GM18519 (cell line): ENCODE data around the gene GFRA1.

Source experiments
- ATAC-seq: cut with Tn5 transposase; IDR thresholded peaks from one replicate; pipeline ENCODE4 v1.9.1; 2021; ENCODE audit warnings: mild to moderate bottlenecking, moderate library complexity; ENCODE audit not compliant: unreplicated experiment, low FRiP score

GFRA1 gene, protein sequence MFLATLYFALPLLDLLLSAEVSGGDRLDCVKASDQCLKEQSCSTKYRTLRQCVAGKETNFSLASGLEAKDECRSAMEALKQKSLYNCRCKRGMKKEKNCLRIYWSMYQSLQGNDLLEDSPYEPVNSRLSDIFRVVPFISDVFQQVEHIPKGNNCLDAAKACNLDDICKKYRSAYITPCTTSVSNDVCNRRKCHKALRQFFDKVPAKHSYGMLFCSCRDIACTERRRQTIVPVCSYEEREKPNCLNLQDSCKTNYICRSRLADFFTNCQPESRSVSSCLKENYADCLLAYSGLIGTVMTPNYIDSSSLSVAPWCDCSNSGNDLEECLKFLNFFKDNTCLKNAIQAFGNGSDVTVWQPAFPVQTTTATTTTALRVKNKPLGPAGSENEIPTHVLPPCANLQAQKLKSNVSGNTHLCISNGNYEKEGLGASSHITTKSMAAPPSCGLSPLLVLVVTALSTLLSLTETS

DNA sequence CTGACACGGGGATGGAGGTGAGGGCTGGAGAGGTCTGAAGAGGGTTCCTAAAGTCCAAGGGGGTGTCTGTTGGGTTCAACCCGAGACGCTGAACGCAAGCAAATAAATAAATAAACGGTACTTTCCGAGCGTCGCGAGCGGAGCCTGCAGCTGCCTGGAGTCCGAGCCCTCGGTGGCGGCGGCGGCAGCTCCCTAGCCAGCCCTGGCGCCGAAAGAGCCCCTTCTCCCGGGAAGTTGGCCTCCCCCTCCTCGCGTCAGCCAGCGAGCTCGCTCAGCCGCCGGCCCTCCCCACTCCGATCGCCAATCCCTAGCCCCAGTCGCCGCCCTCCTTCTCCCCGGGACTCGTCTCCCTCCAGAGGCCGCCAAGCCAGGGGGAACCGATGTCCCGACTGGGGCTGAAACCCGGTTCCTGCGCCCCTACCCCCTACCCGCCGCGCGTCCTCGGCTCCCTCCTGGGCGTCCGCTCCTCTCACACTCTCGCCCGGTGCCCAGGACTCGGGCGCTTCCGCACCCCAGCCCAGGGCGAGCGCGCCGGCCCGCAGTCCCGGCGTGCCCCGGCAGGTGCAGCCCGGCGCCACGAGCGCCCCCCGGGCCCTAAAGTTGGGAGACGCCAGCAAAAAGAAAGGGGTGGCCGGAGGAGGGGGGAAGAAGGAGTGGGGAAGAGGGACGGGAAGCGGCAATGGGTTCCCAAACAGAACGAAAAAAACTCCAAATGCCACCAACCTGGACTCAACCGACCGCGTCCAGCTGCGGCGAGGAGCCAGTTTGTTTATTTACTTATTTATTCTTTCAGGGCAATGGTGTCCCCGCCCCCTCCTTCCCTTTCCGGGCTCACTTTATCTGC lies at the start of gene GFRA1:
Gene GFRA1, minus strand, starts transcription at position 767 of the 844 bp plus-strand sequence. CDS start 1,177 bp downstream, outside the sequence.
- ATAC-seq: no peak

DNA sequence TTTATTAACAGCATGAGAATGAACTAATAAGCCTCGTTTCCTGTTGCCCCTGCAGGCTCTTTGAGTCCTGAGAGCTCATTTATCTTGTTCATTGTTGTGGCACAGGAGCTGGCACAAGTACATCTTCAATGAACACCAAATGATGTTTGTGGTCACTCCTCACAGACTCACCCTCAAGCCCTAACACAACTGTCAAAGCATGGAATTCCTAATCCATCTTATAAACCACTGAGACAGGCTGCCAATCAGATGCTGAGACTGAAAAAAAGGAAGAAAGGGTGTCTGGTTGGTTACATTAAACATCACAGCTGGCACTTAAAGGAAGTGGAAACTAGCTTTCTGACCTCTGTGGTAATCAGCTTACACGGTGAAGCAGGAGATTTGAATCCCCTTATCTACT lies 43.5 kb upstream of the GFRA1 start:
- ATAC-seq: no peak

DNA sequence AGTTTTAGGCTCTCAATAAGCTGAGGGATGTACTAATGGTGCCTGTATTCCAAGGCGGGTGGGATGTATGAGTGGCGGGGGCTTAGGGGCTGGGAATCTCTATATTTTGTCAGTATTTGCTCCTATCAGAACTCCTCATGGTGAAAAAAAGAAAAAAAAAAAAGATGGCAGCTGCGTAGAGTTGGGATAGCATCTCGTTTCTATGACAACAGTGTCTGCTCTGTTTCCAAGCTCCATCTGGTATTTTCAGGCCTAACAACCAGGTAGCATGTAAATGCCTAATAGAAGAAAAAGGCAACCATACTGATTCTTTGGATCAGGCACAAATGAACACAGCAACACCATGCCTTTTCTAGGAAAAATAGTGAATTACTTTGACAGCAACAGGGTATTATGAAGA lies 39.5 kb upstream of the GFRA1 start:
- no peak for ATAC-seq

DNA sequence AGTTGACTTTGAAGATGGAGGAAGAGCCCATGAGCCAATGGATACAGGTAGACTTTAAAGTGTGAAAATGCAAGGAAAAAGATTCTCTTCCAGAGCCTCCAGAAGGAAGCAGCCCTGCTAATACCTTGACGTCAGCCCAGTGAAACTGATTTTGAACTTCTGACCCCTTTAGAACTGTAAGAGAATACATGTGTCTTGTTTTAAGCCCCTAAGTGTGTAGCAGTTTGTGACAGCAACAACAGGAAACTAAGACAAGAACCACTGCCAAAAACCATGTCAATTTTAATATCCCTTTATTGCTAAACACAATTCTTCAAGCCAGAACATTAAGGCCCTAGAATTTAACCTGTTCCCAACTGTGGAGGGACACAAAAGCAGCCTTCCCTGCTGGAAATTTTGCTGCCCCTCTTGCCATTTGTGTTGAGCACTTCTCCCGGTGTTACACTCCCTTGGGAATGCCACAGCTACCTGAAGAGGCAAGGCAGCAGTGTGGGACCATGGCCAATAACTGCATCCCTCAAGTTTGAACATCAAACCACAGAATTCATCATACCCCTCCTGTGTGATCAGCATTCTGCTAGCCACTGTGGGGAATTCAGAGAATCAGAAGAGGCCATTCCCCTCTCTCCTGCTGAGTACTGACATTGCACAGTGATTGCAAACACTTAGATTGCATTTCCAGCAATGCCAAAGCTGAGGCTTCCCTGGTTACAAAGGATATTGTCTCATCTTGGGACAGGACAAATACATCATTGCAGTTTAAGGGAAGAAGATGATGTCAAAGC lies 38.9 kb upstream of the GFRA1 start:
- no peak for ATAC-seq

GRCh38 chr10:116311016-116311415 lies 38.0 kb upstream of the GFRA1 start:
- no peak for ATAC-seq

- no peak for ATAC-seq
Measured at GRCh38 chr10:116307455-116307854, 34.4 kb upstream of the GFRA1 start.

- ATAC-seq: no peak
Measured at GRCh38 chr10:116306847-116307246, 33.8 kb upstream of the GFRA1 start.

GRCh38 chr10:116304923-116305322 lies 31.9 kb upstream of the GFRA1 start:
- ATAC-seq: no peak

DNA sequence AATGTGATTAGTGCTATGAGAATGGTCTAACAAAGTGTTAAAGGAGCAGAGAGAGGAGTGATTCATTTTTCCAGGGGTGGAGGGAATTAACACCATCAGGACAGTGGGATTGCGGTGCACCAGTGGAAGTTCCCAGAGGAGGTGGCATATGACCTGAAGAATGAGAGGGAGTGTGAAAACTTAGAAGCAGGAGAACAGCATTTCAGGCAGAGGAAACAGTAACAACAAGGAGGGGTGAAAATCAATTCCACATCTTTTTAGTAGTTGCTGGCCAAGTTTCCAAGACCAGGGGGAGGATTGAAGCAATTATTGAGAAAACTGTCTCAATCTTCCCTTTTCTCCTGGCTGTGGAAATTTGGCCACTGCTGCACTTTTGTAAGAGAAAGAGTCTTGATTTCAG lies 27.5 kb upstream of the GFRA1 start:
- ATAC-seq: no peak

DNA sequence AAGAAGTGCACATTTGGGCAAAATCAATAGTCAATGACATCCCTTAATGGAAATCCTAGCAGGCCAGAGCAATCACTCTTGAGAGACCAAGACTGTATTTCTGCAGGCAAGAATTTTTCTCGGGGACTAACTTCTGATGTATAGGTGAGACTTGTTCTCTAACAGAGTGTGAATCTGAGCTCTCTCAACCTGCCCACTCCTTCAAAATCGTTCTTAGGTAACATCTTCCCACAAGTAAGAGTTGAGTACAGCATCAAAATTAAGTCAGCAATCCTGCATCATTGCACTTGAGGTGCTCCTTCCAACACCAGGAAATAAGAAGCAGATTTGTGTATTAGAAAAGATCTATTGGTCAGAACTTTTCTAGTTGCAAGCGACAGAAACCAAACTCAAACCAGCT lies 25.6 kb upstream of the GFRA1 start:
- no peak for ATAC-seq

GRCh38 chr10:116296291-116296721 lies 23.3 kb upstream of the GFRA1 start:
- ATAC-seq: no peak

DNA sequence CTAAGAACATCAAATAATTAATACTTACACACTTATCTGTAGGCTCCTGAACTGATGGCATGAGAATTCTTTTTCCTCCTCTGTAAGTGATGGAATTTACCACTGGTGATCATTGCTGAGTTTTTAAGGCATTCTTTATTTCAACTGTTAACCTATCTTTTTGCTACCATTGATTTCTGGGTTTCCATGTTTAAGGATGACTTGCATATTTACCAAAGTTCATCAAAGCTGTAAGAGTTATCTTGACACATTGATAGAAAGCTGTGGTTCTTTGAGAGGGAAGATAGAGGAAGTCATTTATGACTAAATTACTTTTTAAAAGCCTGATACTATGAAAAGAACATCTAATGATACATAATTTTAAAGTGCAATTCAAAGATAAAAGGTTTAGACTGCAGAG lies 19.5 kb upstream of the GFRA1 start:
- ATAC-seq: no peak

DNA sequence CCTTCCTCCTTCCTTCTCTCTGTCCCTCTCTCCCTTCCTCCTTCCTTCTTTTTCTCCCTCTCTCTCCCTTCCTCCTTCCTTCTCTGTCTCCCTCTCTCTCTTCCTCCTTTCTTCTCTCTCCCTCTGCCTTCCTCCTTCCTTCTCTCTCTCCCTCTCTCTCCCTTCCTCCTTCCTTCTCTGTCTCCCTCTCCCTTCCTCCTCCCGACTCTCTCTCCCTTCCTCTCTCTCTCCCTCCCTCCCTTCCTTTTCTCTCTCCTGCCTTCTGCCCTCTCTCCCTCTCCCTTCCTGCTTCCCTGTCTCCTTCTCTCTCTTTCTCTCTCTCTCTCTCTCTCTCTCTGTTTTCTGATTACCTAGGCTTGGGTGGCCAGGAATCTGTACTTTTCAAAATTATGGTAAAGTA lies 16.6 kb upstream of the GFRA1 start:
- ATAC-seq: no peak

GRCh38 chr10:116287906-116288501 lies 15.0 kb upstream of the GFRA1 start:
- ATAC-seq: peak; percentile 52

DNA sequence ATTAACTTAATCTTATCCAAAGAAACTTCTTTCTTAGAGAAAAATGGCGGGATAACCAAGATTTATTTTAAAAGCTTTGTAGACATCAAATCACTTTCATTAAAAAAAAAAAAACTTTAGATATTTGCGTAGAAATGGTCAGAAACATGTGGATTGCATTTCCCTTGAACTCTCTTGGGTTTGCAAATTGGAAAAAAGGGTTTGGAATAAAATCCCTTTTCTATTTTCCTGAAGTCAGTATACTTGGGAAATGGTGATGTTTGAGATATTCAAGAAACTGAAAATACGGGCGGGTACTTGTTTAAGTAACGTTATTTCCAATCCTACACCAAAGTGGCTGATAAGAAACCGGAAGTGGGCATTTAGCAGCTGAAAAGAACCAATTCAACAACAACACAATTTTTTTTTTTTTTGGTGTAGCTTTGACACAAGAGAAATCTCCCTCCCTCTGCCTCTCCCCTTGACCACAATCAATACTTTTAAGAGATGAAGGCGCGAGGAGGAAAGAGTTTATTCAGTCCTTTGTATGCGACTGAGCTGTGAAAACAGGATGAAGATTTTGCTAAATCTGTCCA lies 13.7 kb upstream of the GFRA1 start:
- ATAC-seq: no peak

DNA sequence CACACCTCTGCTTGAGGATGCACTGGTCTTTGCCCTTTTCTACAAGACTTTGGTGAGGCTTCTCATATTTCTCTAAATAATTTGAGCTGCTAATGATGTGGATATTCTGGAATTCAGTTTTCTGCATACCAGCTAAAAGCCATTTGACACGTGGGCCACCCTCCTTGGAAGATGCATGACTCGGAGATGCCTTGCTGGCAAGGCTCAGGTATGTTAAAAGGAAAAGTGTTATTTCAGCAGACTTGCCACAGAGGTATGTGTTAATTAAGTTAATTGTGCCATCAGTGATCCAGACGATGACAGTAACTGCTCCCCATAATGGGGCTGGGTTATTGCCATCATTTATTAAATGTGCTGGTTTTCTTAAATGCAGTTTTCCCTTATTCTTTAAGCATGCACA lies 8.8 kb upstream of the GFRA1 start:
- no peak for ATAC-seq

DNA sequence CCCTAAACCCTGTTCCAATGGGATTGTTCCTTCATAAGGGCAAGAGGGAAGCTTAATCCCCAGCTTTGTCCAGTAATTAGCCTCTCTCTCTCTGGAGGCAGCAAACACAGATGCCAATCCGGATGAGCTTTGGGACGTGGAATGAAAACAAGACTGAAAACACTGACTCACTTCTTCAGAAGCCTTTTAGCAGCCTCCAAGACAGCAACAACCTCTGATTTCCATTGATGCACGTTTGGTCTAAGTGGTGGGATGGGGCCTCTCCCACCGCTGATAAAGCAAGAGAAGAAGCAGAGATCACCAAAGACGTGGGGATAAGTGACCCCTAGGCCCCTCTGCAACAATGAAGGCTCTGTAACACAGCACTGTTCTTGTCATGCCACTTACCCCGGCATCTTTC lies 5.8 kb upstream of the GFRA1 start:
- no peak for ATAC-seq

GRCh38 chr10:116276981-116277380 lies 4.0 kb upstream of the GFRA1 start:
- no peak for ATAC-seq

GRCh38 chr10:116274064-116274904 lies 1.3 kb upstream of the GFRA1 start:
- ATAC-seq: no peak
